Myocyte (in vitro differentiated cells): ENCODE results near the gene TACC2. TPM values are rescaled to one million over a fixed set of nuclear protein-coding genes. Genes with fewer than 3 reads are reported as not detected.
"Not testable (repeated sequence)": the region's sequence is repeated elsewhere in the genome, so short reads cannot be mapped to it uniquely, and the experiment has no call there.

Experiments used
- DNase-seq: peaks from one replicate; pipeline ENCODE4 v3.0.0-alpha.2; 2012; ENCODE audit warnings: low read depth
- total RNA-seq: library from RNA; depleted of rRNA; stranded (reverse); fragments of >200 nt; gene quantifications from 2 replicates; pipeline ENCODE4 v1.2.3, GENCODE V29; 2014

Gene TACC2
- total RNA-seq, 1 donor from 2014 or later: 34.1 TPM

- no peak for DNase-seq
Measured at GRCh38 chr10:122021828-122022227, 32.9 kb downstream of the TACC2 start.

- no peak for DNase-seq
Measured at GRCh38 chr10:122022276-122022675, 33.3 kb downstream of the TACC2 start.

GRCh38 chr10:122023257-122023656, 34.3 kb downstream of the TACC2 start:
- DNase-seq: not testable (repeated sequence)

- DNase-seq: no peak
Measured at GRCh38 chr10:122029499-122030199, 40.7 kb downstream of the TACC2 start.

- no peak for DNase-seq
Measured at GRCh38 chr10:122030200-122030552, 41.2 kb downstream of the TACC2 start.

- DNase-seq: peak; percentile 65
Measured at GRCh38 chr10:122033224-122033926, 44.4 kb downstream of the TACC2 start.

GRCh38 chr10:122034149-122034756, 45.3 kb downstream of the TACC2 start:
- DNase-seq: no peak

GRCh38 chr10:122040786-122041185, 51.8 kb downstream of the TACC2 start:
- no peak for DNase-seq

- DNase-seq: peak; percentile 67
Measured at GRCh38 chr10:122042836-122043235, 53.9 kb downstream of the TACC2 start.

- DNase-seq: peak; percentile 86
Measured at GRCh38 chr10:122044045-122044661, 55.2 kb downstream of the TACC2 start.

- peak; percentile 68 for DNase-seq
Measured at GRCh38 chr10:122044713-122045112, 55.8 kb downstream of the TACC2 start.

GRCh38 chr10:122045212-122045611, 56.2 kb downstream of the TACC2 start:
- no peak for DNase-seq

GRCh38 chr10:122047560-122047959, 58.6 kb downstream of the TACC2 start:
- DNase-seq: no peak

- no peak for DNase-seq
Measured at GRCh38 chr10:122049076-122049475, 60.1 kb downstream of the TACC2 start.

GRCh38 chr10:122050311-122050710, 61.3 kb downstream of the TACC2 start:
- DNase-seq: no peak

GRCh38 chr10:122050811-122051210, 61.8 kb downstream of the TACC2 start:
- no peak for DNase-seq

- peak; percentile 82 for DNase-seq
Measured at GRCh38 chr10:122051609-122052385, 62.8 kb downstream of the TACC2 start.

- DNase-seq: no peak
Measured at GRCh38 chr10:122052701-122053100, 63.7 kb downstream of the TACC2 start.

GRCh38 chr10:122053314-122053713, 64.4 kb downstream of the TACC2 start:
- no peak for DNase-seq

- no peak for DNase-seq
Measured at GRCh38 chr10:122054048-122055025, 65.4 kb downstream of the TACC2 start.
